Activated T-cell treated with anti-CD3 and anti-CD28 coated beads for 24 hours (primary cell): ENCODE data around the gene PHPT1.
"Not testable (repeated sequence)": the region's sequence is repeated elsewhere in the genome, so short reads cannot be mapped to it uniquely, and the experiment has no call there.

ENCODE experiments used
- DNase-seq: peaks from one replicate; pipeline ENCODE4 v3.0.0-alpha.2; 2020; ENCODE audit warnings: low read depth

Gene PHPT1

GRCh38 chr9:136860529-136860928, 11.3 kb downstream of the PHPT1 start:
- no peak for DNase-seq

- no peak for DNase-seq
Observed at GRCh38 chr9:136860933-136861873, 12.0 kb downstream of the PHPT1 start.

- no peak for DNase-seq
Observed at GRCh38 chr9:136861874-136862457, 12.8 kb downstream of the PHPT1 start.

GRCh38 chr9:136862849-136863622, 13.8 kb downstream of the PHPT1 start:
- no peak for DNase-seq

- DNase-seq: no peak
Observed at GRCh38 chr9:136863623-136864273, 14.5 kb downstream of the PHPT1 start.

GRCh38 chr9:136865041-136865767, 16.0 kb downstream of the PHPT1 start:
- no peak for DNase-seq

GRCh38 chr9:136865768-136866103, 16.5 kb downstream of the PHPT1 start:
- DNase-seq: no peak

- DNase-seq: not testable (repeated sequence)
Observed at GRCh38 chr9:136866898-136867421, 17.8 kb downstream of the PHPT1 start.

GRCh38 chr9:136867480-136867879, 18.3 kb downstream of the PHPT1 start:
- no peak for DNase-seq

GRCh38 chr9:136867917-136868316, 18.7 kb downstream of the PHPT1 start:
- no peak for DNase-seq

GRCh38 chr9:136868644-136869043, 19.4 kb downstream of the PHPT1 start:
- no peak for DNase-seq

- DNase-seq: not testable (repeated sequence)
Observed at GRCh38 chr9:136869611-136870010, 20.4 kb downstream of the PHPT1 start.

GRCh38 chr9:136875155-136875554, 25.9 kb downstream of the PHPT1 start:
- no peak for DNase-seq

GRCh38 chr9:136876476-136876875, 27.3 kb downstream of the PHPT1 start:
- DNase-seq: no peak

GRCh38 chr9:136880651-136881050, 31.4 kb downstream of the PHPT1 start:
- no peak for DNase-seq

- DNase-seq: peak; percentile 56
Observed at GRCh38 chr9:136881691-136882108, 32.5 kb downstream of the PHPT1 start.

- DNase-seq: peak; percentile 87
Observed at GRCh38 chr9:136882109-136882946, 33.1 kb downstream of the PHPT1 start.

GRCh38 chr9:136882947-136883283, 33.7 kb downstream of the PHPT1 start:
- not testable (repeated sequence) for DNase-seq

GRCh38 chr9:136883670-136884069, 34.5 kb downstream of the PHPT1 start:
- not testable (repeated sequence) for DNase-seq

- peak; percentile 97 for DNase-seq
Observed at GRCh38 chr9:136885950-136886578, 36.9 kb downstream of the PHPT1 start, which contains the start of gene TRAF2. TRAF2 (plus strand) TSS chr9:136886516; CDS start chr9:136898741, 12,225 bp downstream.
